Measurements from ENCODE around the gene CHRNA4. TPM values are rescaled to one million over a fixed set of nuclear protein-coding genes. Genes with fewer than 3 reads are reported as not detected.

Gene CHRNA4
- total and polyA plus RNA-seq, 2 of the 4 experiments (the other 2 are of a cell fraction): not detected

GRCh38 chr20:63365601-63366389 lies 4.6 kb upstream of the CHRNA4 start:
- H2BK15ac ChIP-seq (ENCODE audit: low read depth, low read length): no peak overlapping the region
- H3K23ac ChIP-seq (ENCODE audit: low read depth, low read length): no peak overlapping the region
- H4K20me1 ChIP-seq (ENCODE audit: insufficient read depth, low read length): 0 out of 2 replicates have a peak, but pooled peaks cover 4% of the 10 kb centered on the region
- in situ Hi-C loops (cut with MboI; ENCODE audit: low sequenced_read_pairs) (no loop called here), dilution Hi-C loops (cut with HindIII; ENCODE audit: low sequenced_read_pairs, unreplicated experiment) (no loop called here), intact Hi-C loops (cut with micrococcal nuclease) (no loop called here)
- BruUV-seq (replicated peaks): no TSS peak
- H3K9me1 ChIP-seq (ENCODE audit: insufficient read depth, low read length): no peaks in the 10 kb centered on the region
- H2BK5ac ChIP-seq (ENCODE audit: low read depth, low read length, poor library complexity, severe bottlenecking): no peak overlapping the region
- no peak overlapping the region for H4K8ac ChIP-seq (ENCODE audit: low read depth in 2 of 2, low read length in 2 of 2)
- H2BK120ac ChIP-seq (ENCODE audit: low read depth, low read length): no peak overlapping the region
- no peak for TF ChIP-seq RCOR1 (IDR thresholded peaks at IDR 0.05; ENCODE audit: insufficient replicate concordance, low read length)
- no peak for TF ChIP-seq SMC3 (IDR thresholded peaks at IDR 0.05; ENCODE audit: low read depth, low read length)
- no peak for TF ChIP-seq CHD1 (IDR thresholded peaks at IDR 0.05; ENCODE audit: low read depth, low read length)
- TF ChIP-seq FOS (IDR thresholded peaks at IDR 0.05; ENCODE audit: low read depth, low read length): no peak
- TF ChIP-seq MAFK (IDR thresholded peaks at IDR 0.05; ENCODE audit: low read depth, low read length): no peak
- TF ChIP-seq BHLHE40 (IDR thresholded peaks at IDR 0.05; ENCODE audit: low read depth, low read length): no peak
- TF ChIP-seq CTCF (conservative IDR thresholded peaks at IDR 0.05; ENCODE audit: low read depth, low read length): no peak
- TF ChIP-seq RFX5 (IDR thresholded peaks at IDR 0.05; ENCODE audit: low read depth, low read length): no peak
- TF ChIP-seq USF2 (IDR thresholded peaks at IDR 0.05; ENCODE audit: low read depth, low read length): no peak
- no peak for TF ChIP-seq POLR2A (IDR thresholded peaks at IDR 0.05; ENCODE audit: low read depth, low read length)
- TF ChIP-seq RAD21 (IDR thresholded peaks at IDR 0.05; ENCODE audit: low read length): no peak
- no peak for TF ChIP-seq CEBPB (IDR thresholded peaks at IDR 0.05; ENCODE audit: low read depth, low read length)
- TF ChIP-seq ELK1 (IDR thresholded peaks at IDR 0.05; ENCODE audit: borderline replicate concordance, low read depth, low read length): no peak
- TF ChIP-seq MAZ (IDR thresholded peaks at IDR 0.05; ENCODE audit: borderline replicate concordance, low read depth, low read length): no peak
- TF ChIP-seq MXI1 (IDR thresholded peaks at IDR 0.05; ENCODE audit: borderline replicate concordance, low read depth, low read length): no peak
- no peak overlapping the region for H3K4ac ChIP-seq (ENCODE audit: low read depth, low read length)
- H3K56ac ChIP-seq (ENCODE audit: extremely low read depth, insufficient read depth, low read length): no peak overlapping the region
- no peaks in the 10 kb centered on the region for H3K4me1 ChIP-seq (ENCODE audit: control insufficient read depth, insufficient read depth, low read length)
- no peak overlapping the region for H2AK9ac ChIP-seq (replicated peaks; ENCODE audit: low read depth, low read length, poor library complexity)
- ATAC-seq (ENCODE audit: low read depth) (no peak), DNase-seq (no peak)
- POLR2A ChIA-PET (ENCODE audit: unreplicated experiment): no interaction called here
- no peak overlapping the region for H3K14ac ChIP-seq (replicated peaks; ENCODE audit: low read depth, low read length)
- H3K36me3 ChIP-seq (ENCODE audit: control insufficient read depth, insufficient read depth, low read length): no peaks in the 10 kb centered on the region
- no peak overlapping the region for H3K18ac ChIP-seq (ENCODE audit: low read depth, low read length)
- no peak overlapping the region for H3K9ac ChIP-seq (ENCODE audit: low read depth, low read length)
- no peak overlapping the region for H2AK5ac ChIP-seq (ENCODE audit: low read depth, low read length)
- H2AFZ ChIP-seq (replicated peaks; ENCODE audit: low read length, poor library complexity): no peak overlapping the region
- no peaks in the 10 kb centered on the region for H3K9me3 ChIP-seq (ENCODE audit: control insufficient read depth, insufficient read depth, low read length)
- H3K4me2 ChIP-seq (ENCODE audit: low read depth, low read length): no peak overlapping the region
- CTCF ChIA-PET: no interaction called here
- peaks cover 48% of the 10 kb centered on the region for H3K27me3 ChIP-seq (ENCODE audit: control insufficient read depth, insufficient read depth, low read length)
- H3K4me3 ChIP-seq (ENCODE audit: insufficient read depth, low read depth, low read length): no peak overlapping the region
- 74% methylated on average over 7 of the region's 22 CpGs; no CpG with 5 or more reads in 1 of the 2 experiments for WGBS, 2 experiments (ENCODE audit: extremely low coverage in 2 of 2, insufficient read length in 1 of 2)
- H3K27ac ChIP-seq (ENCODE audit: insufficient read depth, low read length): no peak overlapping the region
- H3K79me1 ChIP-seq (ENCODE audit: low read depth in 1 of 2, low read length in 2 of 2): no peaks in the 10 kb centered on the region
- no peak overlapping the region for H4K91ac ChIP-seq (ENCODE audit: insufficient read depth, low read depth, low read length)
- H4K5ac ChIP-seq (ENCODE audit: low read depth, low read length): no peak overlapping the region
- no peak overlapping the region for H2BK20ac ChIP-seq (ENCODE audit: low read depth, low read length)
